ENCODE results near the gene ARHGAP28. TPM values are rescaled to one million over a fixed set of nuclear protein-coding genes. Genes with fewer than 3 reads are reported as not detected.

The ARHGAP28 gene
- total RNA-seq, 3 donors from 2014 or later (not counting 1 experiment from before 2014, with no cell fraction given) = not detected

DNA sequence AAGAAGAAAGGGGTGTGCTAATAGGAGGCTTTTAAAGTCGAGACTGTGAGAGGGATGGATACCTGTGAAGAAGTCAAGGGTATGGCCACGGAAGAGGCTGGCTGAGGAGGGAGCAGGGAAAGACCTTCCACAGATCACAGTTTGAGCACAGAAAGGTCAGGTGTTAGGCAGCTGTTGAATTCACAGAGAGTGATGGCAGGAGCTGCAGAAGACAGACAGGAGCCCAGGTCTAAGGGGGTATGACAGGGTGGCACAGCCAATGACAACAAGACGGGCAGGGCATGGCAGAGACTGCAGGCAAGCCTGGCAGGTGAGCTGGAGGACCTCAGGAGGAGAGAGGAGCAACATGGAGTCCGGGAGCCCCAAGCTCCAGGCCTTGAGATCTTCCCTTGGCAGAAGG is 225.0 kb downstream of the ARHGAP28 start:
- peaks cover 0 to 4% of the 10 kb centered on the region in 2 donors for H3K9me3 Mint-ChIP-seq
- no peak overlapping the region for H3K4me3 Mint-ChIP-seq
- no peak for DNase-seq
- Histone ChIP-seq H3K27me3 (ENCODE audit: control insufficient read depth, insufficient read depth, low read length) (no peaks in the 10 kb centered on the region), H3K36me3 (ENCODE audit: control insufficient read depth, insufficient read depth, low read length) (no peaks in the 10 kb centered on the region), H3K9me3 (ENCODE audit: control insufficient read depth, insufficient read depth, low read length) (peaks cover 4% of the 10 kb centered on the region), H3K4me3 (ENCODE audit: low read length) (no peak overlapping the region), H3K4me1 (ENCODE audit: control insufficient read depth, insufficient read depth, low read length) (no peaks in the 10 kb centered on the region), H3K27ac (ENCODE audit: low read length) (no peak overlapping the region)
- H3K27me3 Mint-ChIP-seq (ENCODE audit: low read depth in 2 of 2) = no peaks in the 10 kb centered on the region
- no peak for ATAC-seq
- H3K4me1 Mint-ChIP-seq = no peaks in the 10 kb centered on the region
- TF ChIP-seq, protein P1, sequence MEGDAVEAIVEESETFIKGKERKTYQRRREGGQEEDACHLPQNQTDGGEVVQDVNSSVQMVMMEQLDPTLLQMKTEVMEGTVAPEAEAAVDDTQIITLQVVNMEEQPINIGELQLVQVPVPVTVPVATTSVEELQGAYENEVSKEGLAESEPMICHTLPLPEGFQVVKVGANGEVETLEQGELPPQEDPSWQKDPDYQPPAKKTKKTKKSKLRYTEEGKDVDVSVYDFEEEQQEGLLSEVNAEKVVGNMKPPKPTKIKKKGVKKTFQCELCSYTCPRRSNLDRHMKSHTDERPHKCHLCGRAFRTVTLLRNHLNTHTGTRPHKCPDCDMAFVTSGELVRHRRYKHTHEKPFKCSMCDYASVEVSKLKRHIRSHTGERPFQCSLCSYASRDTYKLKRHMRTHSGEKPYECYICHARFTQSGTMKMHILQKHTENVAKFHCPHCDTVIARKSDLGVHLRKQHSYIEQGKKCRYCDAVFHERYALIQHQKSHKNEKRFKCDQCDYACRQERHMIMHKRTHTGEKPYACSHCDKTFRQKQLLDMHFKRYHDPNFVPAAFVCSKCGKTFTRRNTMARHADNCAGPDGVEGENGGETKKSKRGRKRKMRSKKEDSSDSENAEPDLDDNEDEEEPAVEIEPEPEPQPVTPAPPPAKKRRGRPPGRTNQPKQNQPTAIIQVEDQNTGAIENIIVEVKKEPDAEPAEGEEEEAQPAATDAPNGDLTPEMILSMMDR (IDR thresholded peaks at IDR 0.05) = no peak
- H3K36me3 Mint-ChIP-seq = no peaks in the 10 kb centered on the region
- WGBS (ENCODE audit: insufficient coverage) = 83% methylated on average over 4 of the region's 4 CpGs
- H3K27ac Mint-ChIP-seq = no peak overlapping the region
- intact Hi-C loops (cut with micrococcal nuclease) = no loop called here

DNA sequence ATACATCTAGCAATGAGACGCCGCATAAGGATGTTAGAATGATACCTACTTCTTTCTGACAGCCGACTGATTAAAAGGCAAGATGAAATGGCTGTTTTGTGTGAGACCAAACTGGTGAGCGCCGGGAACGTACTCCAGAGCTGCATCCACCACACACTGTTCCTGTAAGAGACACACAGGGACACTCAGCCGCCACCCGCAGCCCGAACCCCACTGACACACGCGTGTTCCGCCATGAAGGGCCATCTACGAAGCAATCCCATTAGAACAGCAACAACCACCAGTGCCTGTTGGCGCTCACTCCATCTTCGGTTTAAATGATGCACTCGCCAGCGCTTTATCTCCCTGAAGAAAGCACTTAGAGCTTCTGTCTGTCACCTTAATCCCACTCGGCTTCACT is 225.8 kb downstream of the ARHGAP28 start:
- no peak for ATAC-seq
- Histone ChIP-seq H3K27ac (ENCODE audit: low read length) (no peak overlapping the region), H3K4me3 (ENCODE audit: low read length) (no peak overlapping the region), H3K9me3 (ENCODE audit: control insufficient read depth, insufficient read depth, low read length) (peaks cover 4% of the 10 kb centered on the region), H3K4me1 (ENCODE audit: control insufficient read depth, insufficient read depth, low read length) (no peaks in the 10 kb centered on the region), H3K36me3 (ENCODE audit: control insufficient read depth, insufficient read depth, low read length) (no peaks in the 10 kb centered on the region), H3K27me3 (ENCODE audit: control insufficient read depth, insufficient read depth, low read length) (no peaks in the 10 kb centered on the region)
- Mint-ChIP-seq H3K36me3 (no peaks in the 10 kb centered on the region), H3K4me3 (no peak overlapping the region), H3K27me3 (ENCODE audit: low read depth in 2 of 2) (no peaks in the 10 kb centered on the region), H3K4me1 (no peaks in the 10 kb centered on the region), H3K9me3 (peaks cover 2 to 4% of the 10 kb centered on the region in 2 donors), H3K27ac (no peak overlapping the region)
- intact Hi-C loops (cut with micrococcal nuclease) = no loop called here
- WGBS (ENCODE audit: insufficient coverage) = 93% methylated on average over 18 of the region's 18 CpGs
- TF ChIP-seq, protein P1 (IDR thresholded peaks at IDR 0.05) = no peak
- no peak for DNase-seq

DNA sequence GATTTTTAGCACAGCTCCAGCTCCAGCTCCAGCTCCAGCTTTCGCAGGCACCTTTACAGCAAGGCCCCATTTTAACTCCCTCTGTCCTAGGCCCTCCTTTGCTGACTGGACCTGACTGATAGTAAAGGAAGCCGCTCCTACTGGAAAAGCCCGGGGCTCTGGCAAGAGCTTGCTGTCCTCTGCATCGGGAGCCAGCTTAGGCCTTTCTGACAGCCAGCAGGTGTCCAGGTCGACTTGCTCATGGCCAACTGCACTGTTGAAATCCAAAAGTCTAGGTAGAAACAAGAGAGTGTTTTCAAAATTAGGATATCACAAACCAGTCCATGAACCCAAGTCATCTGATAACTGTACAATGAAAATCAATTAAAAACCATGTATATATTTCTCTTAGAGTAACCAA is 227.0 kb downstream of the ARHGAP28 start:
- Mint-ChIP-seq H3K27ac (no peak overlapping the region), H3K27me3 (ENCODE audit: low read depth in 2 of 2) (no peaks in the 10 kb centered on the region), H3K36me3 (no peaks in the 10 kb centered on the region), H3K4me1 (no peaks in the 10 kb centered on the region), H3K9me3 (peaks cover 3 to 4% of the 10 kb centered on the region in 2 donors), H3K4me3 (no peak overlapping the region)
- Histone ChIP-seq H3K4me3 (ENCODE audit: low read length) (no peak overlapping the region), H3K9me3 (ENCODE audit: control insufficient read depth, insufficient read depth, low read length) (peaks cover 4% of the 10 kb centered on the region), H3K4me1 (ENCODE audit: control insufficient read depth, insufficient read depth, low read length) (no peaks in the 10 kb centered on the region), H3K27ac (ENCODE audit: low read length) (no peak overlapping the region), H3K36me3 (ENCODE audit: control insufficient read depth, insufficient read depth, low read length) (no peaks in the 10 kb centered on the region), H3K27me3 (ENCODE audit: control insufficient read depth, insufficient read depth, low read length) (no peaks in the 10 kb centered on the region)
- no peak for ATAC-seq
- WGBS (ENCODE audit: insufficient coverage) = 88% methylated on average over 5 of the region's 5 CpGs
- TF ChIP-seq, protein P1 (IDR thresholded peaks at IDR 0.05) = no peak
- intact Hi-C loops (cut with micrococcal nuclease) = no loop called here
- no peak for DNase-seq

DNA sequence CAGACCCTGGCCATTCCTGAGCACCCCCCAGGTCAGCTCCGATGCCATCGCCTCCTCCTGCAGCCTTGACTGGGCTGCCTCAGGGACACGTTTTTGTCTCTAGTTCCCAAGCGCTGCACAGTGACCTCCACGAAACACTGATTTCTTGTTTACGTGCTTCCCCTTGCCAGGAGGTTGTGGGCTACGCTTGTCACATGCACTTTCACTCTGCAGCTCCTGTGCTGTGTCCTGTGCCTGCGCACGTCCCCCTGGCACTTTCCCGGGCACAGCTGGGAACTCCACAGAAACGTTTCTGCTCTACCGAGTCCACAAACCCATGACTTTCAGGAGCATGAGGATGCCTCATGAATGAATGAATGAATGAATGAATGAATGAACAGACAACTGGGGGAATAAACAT is 227.5 kb downstream of the ARHGAP28 start:
- intact Hi-C loops (cut with micrococcal nuclease) = no loop called here
- H3K36me3 ChIP-seq (ENCODE audit: control insufficient read depth, insufficient read depth, low read length) = no peaks in the 10 kb centered on the region
- Mint-ChIP-seq H3K9me3 (peaks cover 3 to 4% of the 10 kb centered on the region in 2 donors), H3K4me1 (no peaks in the 10 kb centered on the region), H3K4me3 (no peak overlapping the region), H3K36me3 (no peaks in the 10 kb centered on the region), H3K27me3 (ENCODE audit: low read depth in 2 of 2) (no peaks in the 10 kb centered on the region), H3K27ac (no peak overlapping the region)
- ATAC-seq (no peak), DNase-seq (no peak)
- H3K27me3 ChIP-seq (ENCODE audit: control insufficient read depth, insufficient read depth, low read length) = no peaks in the 10 kb centered on the region
- H3K4me1 ChIP-seq (ENCODE audit: control insufficient read depth, insufficient read depth, low read length) = no peaks in the 10 kb centered on the region
- no peak overlapping the region for H3K4me3 ChIP-seq (ENCODE audit: low read length)
- H3K27ac ChIP-seq (ENCODE audit: low read length) = no peak overlapping the region
- TF ChIP-seq, protein P1 (IDR thresholded peaks at IDR 0.05) = no peak
- peaks cover 4% of the 10 kb centered on the region for H3K9me3 ChIP-seq (ENCODE audit: control insufficient read depth, insufficient read depth, low read length)
- WGBS (ENCODE audit: insufficient coverage) = 89% methylated on average over 12 of the region's 12 CpGs

Measured in natural killer cell (primary cell).